ENCODE measurements around the gene MCOLN2. TPM values are rescaled to one million over a fixed set of nuclear protein-coding genes. Genes with fewer than 3 reads are reported as not detected.

The MCOLN2 gene
- total RNA-seq, 1 donor from 2014 or later, result 0.19 TPM

DNA sequence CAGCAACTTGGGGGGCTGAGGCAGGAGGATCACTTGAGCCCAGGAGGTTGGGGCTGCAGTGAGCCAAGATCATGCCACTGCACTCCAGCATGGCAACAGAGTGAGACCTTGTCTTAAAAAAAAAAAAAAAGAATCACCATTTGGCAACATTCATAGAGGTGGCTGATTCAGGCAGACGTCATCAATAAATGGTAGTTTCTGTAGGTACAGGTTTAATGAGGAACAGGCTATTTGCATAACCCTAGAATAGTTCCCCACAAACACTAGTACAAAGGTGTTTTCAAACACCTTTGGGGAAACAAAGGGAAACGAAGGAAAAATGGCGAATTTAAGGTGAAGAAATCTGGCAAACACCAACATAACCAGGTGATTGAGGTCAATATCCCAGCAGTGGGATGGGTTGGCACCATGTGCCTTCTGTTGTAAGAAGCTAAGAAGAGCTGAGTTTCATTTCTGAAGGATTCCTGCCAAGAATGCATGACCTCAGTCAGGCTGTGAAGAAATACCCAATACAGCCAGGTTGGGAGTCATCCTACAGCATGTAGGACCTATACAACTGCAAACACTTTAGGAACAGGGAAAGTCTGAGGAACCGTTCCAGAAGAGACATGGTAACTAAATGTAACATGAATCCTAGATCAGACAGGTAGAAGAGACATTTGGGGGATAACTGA, 109.5 kb downstream of the MCOLN2 start:
- no peaks in the 10 kb centered on the region for H3K36me3 ChIP-seq
- no peaks in the 10 kb centered on the region for H3K9me3 ChIP-seq (replicated peaks)
- TF ChIP-seq, protein P1, sequence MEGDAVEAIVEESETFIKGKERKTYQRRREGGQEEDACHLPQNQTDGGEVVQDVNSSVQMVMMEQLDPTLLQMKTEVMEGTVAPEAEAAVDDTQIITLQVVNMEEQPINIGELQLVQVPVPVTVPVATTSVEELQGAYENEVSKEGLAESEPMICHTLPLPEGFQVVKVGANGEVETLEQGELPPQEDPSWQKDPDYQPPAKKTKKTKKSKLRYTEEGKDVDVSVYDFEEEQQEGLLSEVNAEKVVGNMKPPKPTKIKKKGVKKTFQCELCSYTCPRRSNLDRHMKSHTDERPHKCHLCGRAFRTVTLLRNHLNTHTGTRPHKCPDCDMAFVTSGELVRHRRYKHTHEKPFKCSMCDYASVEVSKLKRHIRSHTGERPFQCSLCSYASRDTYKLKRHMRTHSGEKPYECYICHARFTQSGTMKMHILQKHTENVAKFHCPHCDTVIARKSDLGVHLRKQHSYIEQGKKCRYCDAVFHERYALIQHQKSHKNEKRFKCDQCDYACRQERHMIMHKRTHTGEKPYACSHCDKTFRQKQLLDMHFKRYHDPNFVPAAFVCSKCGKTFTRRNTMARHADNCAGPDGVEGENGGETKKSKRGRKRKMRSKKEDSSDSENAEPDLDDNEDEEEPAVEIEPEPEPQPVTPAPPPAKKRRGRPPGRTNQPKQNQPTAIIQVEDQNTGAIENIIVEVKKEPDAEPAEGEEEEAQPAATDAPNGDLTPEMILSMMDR (IDR thresholded peaks at IDR 0.05; ENCODE audit: borderline replicate concordance), result no peak
- no peak overlapping the region for H3K27ac ChIP-seq (replicated peaks)
- H3K27me3 ChIP-seq (ENCODE audit: low read depth), result peaks cover 8% of the 10 kb centered on the region
- H3K4me3 ChIP-seq, result no peak overlapping the region
- peaks cover 22% of the 10 kb centered on the region for H3K4me1 ChIP-seq
- DNase-seq, result no peak
- intact Hi-C loops (cut with micrococcal nuclease), result no loop called here

DNA sequence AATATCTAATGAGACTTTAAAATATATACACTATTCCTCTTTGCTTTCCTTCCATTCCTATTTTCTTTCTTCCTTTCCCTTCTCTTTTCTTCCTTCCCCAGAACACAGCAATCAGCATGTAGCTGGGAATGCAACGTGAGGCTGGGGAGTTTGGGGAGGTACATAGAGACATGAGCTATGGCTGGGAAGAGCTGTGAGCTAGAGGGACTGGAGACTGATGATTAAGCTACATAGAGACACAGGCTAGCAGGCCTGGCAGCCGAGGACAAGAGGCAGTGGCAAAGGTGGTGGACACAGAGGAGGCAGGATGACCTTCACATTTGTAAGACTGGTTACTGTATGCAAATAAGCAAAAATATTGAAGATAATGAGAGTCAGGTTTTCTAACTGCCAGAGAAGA, 111.4 kb downstream of the MCOLN2 start:
- TF ChIP-seq, protein P1 (IDR thresholded peaks at IDR 0.05; ENCODE audit: borderline replicate concordance), result no peak
- no peaks in the 10 kb centered on the region for H3K9me3 ChIP-seq (replicated peaks)
- peak overlapping the region; percentile 55 for H3K27ac ChIP-seq (replicated peaks)
- H3K27me3 ChIP-seq (ENCODE audit: low read depth), result no peaks in the 10 kb centered on the region
- H3K36me3 ChIP-seq, result no peaks in the 10 kb centered on the region
- intact Hi-C loops (cut with micrococcal nuclease), result no loop called here
- peaks cover 14% of the 10 kb centered on the region for H3K4me1 ChIP-seq
- no peak overlapping the region for H3K4me3 ChIP-seq
- no peak for DNase-seq

DNA sequence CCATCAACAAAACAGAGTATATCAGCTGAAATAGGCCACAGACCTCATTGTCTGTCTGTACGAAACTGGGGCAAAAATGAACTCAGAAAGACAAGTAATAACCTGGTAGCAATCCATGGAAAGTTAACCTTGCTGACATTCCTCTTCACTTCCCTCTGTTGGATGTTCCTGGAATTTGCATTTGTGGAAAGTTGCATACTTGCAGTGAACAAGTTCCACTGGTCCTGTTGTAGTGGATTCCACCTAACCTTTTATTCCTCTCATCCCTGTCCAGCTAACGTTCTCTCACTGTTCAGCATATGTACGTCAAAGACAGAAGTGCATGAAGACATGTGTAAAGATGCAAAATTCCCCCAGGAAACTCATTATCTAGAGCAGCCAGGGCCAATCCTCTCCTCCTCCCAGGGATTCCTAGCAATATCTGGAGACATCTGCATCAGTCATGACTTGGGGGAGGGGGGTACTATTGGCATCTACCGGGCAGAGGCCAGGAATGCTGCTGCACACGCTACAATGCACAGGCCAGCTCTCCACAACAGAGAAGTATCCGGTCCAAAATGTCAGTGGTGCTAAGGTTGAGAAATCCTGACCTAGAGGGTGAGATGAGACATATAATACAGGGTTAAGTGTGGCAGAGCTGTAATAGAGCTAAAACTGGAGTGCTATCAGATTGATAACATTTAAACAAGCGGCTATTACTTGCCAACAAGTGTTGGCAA, 112.1 kb downstream of the MCOLN2 start:
- H3K4me3 ChIP-seq, result no peak overlapping the region
- DNase-seq, result no peak
- H3K9me3 ChIP-seq (replicated peaks), result no peaks in the 10 kb centered on the region
- intact Hi-C loops (cut with micrococcal nuclease), result no loop called here
- peaks cover 14% of the 10 kb centered on the region for H3K4me1 ChIP-seq
- H3K27me3 ChIP-seq (ENCODE audit: low read depth), result no peaks in the 10 kb centered on the region
- no peaks in the 10 kb centered on the region for H3K36me3 ChIP-seq
- TF ChIP-seq, protein P1 (IDR thresholded peaks at IDR 0.05; ENCODE audit: borderline replicate concordance), result no peak
- H3K27ac ChIP-seq (replicated peaks), result peak overlapping the region; percentile 55

DNA sequence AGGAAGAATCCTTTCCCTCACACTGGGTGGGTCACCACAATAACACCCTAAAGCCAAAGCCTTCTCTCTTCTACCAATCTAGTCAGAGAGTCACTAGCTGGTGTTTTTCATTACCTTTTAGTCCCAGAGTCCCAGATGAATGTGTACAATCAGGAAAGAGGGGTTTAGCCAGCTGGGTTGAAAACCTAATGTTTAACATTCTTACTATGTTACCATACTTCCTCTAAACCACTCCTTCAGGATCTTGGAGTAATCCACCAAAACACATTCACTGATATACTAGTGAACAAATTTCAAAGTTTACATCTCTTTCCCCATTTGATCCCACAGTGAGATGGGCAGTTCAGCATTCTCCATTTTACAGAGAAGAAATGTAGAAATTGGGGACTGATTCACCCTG, 113.6 kb downstream of the MCOLN2 start:
- TF ChIP-seq, protein P1 (IDR thresholded peaks at IDR 0.05; ENCODE audit: borderline replicate concordance), result no peak
- H3K27me3 ChIP-seq (ENCODE audit: low read depth), result no peaks in the 10 kb centered on the region
- no peaks in the 10 kb centered on the region for H3K36me3 ChIP-seq
- no peak overlapping the region for H3K27ac ChIP-seq (replicated peaks)
- no peak for DNase-seq
- peaks cover 14% of the 10 kb centered on the region for H3K4me1 ChIP-seq
- intact Hi-C loops (cut with micrococcal nuclease), result no loop called here
- no peaks in the 10 kb centered on the region for H3K9me3 ChIP-seq (replicated peaks)
- H3K4me3 ChIP-seq, result no peak overlapping the region

DNA sequence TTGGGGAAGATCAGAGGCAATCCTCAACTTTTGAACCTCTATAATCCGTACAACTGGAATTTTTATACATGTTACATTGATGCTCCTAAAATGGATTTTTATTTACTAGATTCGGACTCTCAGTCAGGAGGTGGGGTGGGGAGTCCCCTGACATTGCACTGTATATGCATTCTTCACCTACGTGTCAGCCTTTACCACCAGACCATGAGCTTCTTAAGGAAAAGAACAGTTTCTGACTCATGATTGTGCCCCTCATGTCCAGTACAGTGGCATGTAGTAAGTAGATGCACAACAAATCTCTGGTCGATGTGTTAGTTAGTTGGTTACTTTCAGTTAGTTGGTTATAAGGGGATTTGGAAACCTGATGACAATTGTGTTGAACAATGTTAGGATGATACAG, 119.3 kb downstream of the MCOLN2 start:
- H3K9me3 ChIP-seq (replicated peaks), result no peaks in the 10 kb centered on the region
- no peak overlapping the region for H3K27ac ChIP-seq (replicated peaks)
- H3K36me3 ChIP-seq, result no peaks in the 10 kb centered on the region
- no peaks in the 10 kb centered on the region for H3K4me1 ChIP-seq
- no peak overlapping the region for H3K4me3 ChIP-seq
- intact Hi-C loops (cut with micrococcal nuclease), result no loop called here
- no peaks in the 10 kb centered on the region for H3K27me3 ChIP-seq (ENCODE audit: low read depth)
- DNase-seq, result no peak
- TF ChIP-seq, protein P1 (IDR thresholded peaks at IDR 0.05; ENCODE audit: borderline replicate concordance), result no peak

Data from left ventricle myocardium inferior (tissue), 1 donor.